ENCODE data around the gene HMGCR.
"Not testable (repeated sequence)": the region's sequence is repeated elsewhere in the genome, so short reads cannot be mapped to it uniquely, and the experiment has no call there.

Gene HMGCR

DNA sequence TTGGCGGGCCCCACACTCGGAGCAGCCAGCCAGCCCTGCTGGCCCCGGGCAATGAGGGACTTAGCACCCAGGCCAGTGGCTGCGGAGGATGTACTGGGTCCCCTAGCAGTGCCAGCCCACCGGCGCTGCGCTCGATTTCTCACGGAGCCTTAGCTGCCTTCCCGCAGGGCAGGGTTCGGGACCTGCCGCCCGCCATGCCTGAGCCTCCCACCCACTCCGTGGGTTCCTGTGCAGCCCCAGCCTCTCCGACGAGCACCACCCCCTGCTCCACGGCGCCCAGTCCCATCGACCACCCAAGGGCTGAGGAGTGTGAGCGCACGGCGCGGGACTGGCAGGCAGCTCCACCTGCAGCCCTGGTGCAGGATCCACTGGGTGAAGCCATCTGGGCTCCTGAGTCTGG lies 3.3 kb upstream of the HMGCR start:
- not testable (repeated sequence) for DNase-seq; H3K27ac Mint-ChIP-seq; H3K4me3 Mint-ChIP-seq; H3K27me3 Mint-ChIP-seq; H3K36me3 Mint-ChIP-seq (ENCODE audit: low read depth); H3K9me3 Mint-ChIP-seq; ATAC-seq
- H3K4me1 Mint-ChIP-seq = peaks cover 13% of the 10 kb centered on the region

DNA sequence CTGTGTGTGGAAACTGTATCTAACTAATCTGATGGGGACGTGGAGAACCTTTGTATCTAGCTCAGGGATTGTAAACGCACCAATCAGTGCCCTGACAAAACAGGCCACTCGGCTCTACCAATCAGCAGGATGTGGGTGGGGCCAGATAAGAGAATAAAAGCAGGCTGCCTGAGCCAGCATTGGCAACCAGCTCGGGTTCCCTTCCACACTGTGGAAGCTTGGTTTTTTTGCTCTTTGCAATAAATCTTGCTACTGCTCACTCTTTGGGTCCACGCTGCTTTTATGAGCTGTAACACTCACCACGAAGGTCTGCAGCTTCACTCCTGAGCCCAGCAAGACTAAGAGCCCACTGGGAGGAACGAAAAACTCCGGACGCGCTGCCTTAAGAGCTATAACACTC lies 2.6 kb upstream of the HMGCR start:
- not testable (repeated sequence) for H3K27me3 Mint-ChIP-seq; H3K4me3 Mint-ChIP-seq; DNase-seq; H3K9me3 Mint-ChIP-seq; ATAC-seq; H3K27ac Mint-ChIP-seq; H3K36me3 Mint-ChIP-seq (ENCODE audit: low read depth)
- H3K4me1 Mint-ChIP-seq = peaks cover 17% of the 10 kb centered on the region

DNA sequence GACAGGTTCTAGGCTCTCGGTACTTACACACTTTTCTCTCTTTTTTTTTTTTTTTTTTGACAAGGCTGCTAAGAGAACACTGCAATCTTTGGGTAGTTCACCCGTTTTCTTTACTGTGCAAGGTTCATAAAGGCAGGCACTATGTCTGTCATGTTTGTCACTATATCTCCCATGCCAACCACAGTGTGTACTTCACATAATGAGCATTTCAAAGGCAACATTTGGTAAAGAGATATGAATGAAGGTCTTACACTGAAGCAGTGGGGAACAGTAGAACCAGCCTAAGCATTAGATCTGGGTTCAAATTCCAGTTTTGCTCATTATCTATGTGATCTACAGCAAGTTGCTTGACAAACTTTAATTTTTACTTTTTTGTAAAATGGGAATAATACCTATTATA lies 1.5 kb upstream of the HMGCR start:
- no peaks in the 10 kb centered on the region for H3K27me3 Mint-ChIP-seq
- ATAC-seq (no peak), DNase-seq (no peak)
- no peaks in the 10 kb centered on the region for H3K9me3 Mint-ChIP-seq
- H3K27ac Mint-ChIP-seq = no peak overlapping the region
- H3K4me1 Mint-ChIP-seq = peaks cover 25% of the 10 kb centered on the region
- H3K4me3 Mint-ChIP-seq = no peak overlapping the region
- peaks cover 13% of the 10 kb centered on the region for H3K36me3 Mint-ChIP-seq (ENCODE audit: low read depth)

DNA sequence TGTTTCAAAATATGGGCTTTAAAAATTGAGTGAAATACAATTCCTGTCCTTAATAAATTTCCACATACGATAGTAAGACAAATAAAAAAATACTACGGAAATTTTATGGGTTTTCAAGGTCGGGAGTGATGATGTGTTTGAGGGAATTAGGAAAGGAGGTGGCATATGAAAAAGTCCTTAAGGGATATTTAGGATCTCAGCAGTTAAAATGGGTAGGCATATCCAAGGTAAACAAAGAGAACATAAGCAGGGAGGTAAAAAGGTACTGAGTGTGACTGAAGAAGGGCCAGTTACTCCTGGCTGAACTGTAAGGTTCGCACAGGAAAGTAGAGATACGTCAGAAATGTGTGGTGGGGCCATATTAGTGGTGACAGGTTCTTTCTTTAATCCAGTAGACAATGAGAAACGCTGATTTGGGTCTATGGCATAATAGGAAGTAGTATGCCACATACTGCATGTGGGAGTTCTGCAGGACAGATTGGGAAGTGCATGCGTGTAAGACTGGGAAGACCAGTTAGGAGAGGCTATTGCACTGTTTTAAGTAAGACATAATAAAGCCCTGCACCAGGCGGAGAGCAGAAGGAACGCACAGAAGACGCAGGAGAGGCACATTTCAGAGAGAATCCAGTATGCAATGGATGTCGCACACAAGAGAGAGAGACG lies 937 bp upstream of the HMGCR start:
- no peak overlapping the region for H3K27ac Mint-ChIP-seq
- peaks cover 14% of the 10 kb centered on the region for H3K36me3 Mint-ChIP-seq (ENCODE audit: low read depth)
- H3K9me3 Mint-ChIP-seq = no peaks in the 10 kb centered on the region
- no peak overlapping the region for H3K4me3 Mint-ChIP-seq
- H3K4me1 Mint-ChIP-seq = peaks cover 29% of the 10 kb centered on the region
- no peaks in the 10 kb centered on the region for H3K27me3 Mint-ChIP-seq
- DNase-seq (no peak), ATAC-seq (no peak)

DNA sequence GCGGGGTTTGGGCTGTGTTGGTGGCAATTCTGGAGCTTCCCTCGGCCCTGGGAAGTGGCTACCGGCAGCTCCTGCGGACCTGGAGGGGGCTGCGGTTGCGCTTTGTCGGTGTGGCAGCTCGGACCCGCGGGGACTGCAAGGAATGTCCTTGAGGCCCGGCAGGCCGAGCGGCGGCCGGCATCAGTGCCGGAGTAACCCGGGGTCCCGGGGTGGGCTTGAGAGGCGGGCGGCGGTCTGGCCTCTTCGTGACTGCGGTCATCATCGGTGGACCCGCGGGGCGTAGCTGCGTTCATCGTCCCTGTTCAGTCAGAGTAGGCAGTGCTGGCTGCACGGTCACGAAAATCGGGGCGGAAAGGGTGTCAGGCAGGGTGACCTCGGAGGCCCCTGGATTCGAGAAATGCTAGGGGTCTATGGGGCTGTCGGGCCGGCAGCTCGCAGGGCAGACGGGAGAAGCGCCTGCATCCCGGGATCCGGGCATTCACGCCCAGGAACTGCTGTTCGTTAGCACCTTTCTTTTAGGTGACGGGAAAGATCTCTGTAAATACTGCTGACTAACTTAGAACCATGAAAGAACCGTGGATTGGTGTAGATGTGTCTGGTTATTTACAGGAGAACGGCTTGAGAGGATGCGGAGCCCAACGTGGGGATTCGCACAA lies 474 bp downstream of the HMGCR start:
- Mint-ChIP-seq H3K4me1 (peaks cover 38% of the 10 kb centered on the region), H3K27me3 (no peaks in the 10 kb centered on the region), H3K27ac (no peak overlapping the region), H3K4me3 (no peak overlapping the region), H3K9me3 (no peaks in the 10 kb centered on the region), H3K36me3 (ENCODE audit: low read depth) (peaks cover 18% of the 10 kb centered on the region)
- DNase-seq = peak; percentile 40
- ATAC-seq = no peak

DNA sequence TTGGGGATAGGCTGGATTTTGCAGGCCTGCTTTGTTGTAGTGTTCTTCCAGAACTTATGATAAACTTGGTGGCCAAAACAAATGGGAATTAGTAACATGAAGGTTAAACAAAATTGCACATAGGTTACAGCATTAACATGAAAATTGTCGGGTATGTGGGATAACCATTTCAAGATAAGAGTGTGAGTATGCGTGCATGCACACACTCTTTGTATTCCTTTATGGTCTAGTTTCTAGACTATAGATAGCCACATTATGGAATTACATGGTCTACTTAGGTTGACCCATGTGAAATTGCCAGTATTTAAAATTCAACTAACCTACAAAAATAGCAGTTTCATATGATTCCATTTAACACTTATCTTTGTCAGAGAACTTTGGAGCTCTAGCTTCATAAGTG lies 1.4 kb downstream of the HMGCR start:
- Mint-ChIP-seq H3K4me1 (peaks cover 39% of the 10 kb centered on the region), H3K27me3 (no peaks in the 10 kb centered on the region), H3K9me3 (no peaks in the 10 kb centered on the region), H3K27ac (no peak overlapping the region), H3K36me3 (ENCODE audit: low read depth) (peaks cover 19% of the 10 kb centered on the region), H3K4me3 (no peak overlapping the region)
- DNase-seq (no peak), ATAC-seq (no peak)

DNA sequence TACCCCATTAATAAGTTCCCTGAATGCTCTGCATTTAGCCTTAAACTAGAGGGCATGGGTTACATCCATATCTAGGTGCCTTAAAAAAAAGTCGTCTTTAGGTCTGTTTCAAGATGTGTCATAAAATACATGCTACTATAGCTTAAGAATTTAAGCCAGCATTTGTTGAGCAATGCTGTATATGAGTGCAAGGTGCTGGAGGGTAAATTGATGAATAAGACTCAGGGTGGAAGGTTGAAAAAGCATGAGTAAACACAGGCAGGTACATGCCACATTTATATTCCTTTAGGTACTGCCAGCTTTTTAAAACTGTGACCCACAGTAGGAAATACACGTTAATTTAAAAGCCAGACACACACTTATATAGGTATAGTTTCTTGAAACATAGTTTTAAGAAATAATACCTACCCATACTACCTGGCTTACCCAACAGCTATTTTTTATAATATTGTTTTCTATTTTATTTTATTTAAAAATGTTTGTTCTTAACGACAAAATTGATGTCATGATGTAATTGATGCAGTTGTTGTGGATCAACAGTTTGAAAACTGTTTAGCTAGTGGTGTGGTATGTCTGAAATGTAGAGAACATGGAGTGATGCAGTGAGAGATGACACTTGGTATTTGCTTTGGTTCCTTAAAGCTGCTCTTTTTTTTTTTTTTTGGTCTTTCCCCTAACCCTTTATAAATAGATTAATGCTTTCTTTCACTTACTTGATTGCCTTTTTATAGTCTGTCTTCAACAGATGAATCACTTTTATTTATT lies 3.9 kb downstream of the HMGCR start:
- Mint-ChIP-seq H3K27me3 (no peaks in the 10 kb centered on the region), H3K27ac (no peak overlapping the region), H3K36me3 (ENCODE audit: low read depth) (peaks cover 34% of the 10 kb centered on the region), H3K4me1 (peaks cover 39% of the 10 kb centered on the region), H3K4me3 (no peak overlapping the region), H3K9me3 (no peaks in the 10 kb centered on the region)
- DNase-seq (no peak), ATAC-seq (no peak)

DNA sequence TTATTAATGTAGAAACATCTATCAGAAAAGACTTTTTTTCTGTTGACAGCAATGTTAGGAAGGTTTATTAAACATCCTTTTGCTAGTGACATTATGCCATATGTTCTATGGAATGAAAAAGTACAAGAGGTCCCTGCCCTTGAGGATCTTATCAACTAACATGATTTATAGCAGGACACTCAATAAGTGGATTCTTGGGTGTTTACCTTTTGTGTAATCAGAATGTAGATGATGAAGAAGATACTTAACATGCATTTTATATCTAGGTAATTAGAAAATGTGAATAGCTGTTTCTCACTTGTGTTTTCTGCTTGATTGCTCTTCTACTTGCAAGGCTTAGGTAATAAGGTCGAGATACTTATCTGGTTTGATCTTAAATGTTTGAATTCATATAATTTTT lies 4.9 kb downstream of the HMGCR start:
- Mint-ChIP-seq H3K27me3 (no peaks in the 10 kb centered on the region), H3K9me3 (no peaks in the 10 kb centered on the region), H3K4me1 (peaks cover 39% of the 10 kb centered on the region), H3K4me3 (no peak overlapping the region), H3K36me3 (ENCODE audit: low read depth) (peaks cover 39% of the 10 kb centered on the region), H3K27ac (no peak overlapping the region)
- ATAC-seq (no peak), DNase-seq (no peak)

DNA sequence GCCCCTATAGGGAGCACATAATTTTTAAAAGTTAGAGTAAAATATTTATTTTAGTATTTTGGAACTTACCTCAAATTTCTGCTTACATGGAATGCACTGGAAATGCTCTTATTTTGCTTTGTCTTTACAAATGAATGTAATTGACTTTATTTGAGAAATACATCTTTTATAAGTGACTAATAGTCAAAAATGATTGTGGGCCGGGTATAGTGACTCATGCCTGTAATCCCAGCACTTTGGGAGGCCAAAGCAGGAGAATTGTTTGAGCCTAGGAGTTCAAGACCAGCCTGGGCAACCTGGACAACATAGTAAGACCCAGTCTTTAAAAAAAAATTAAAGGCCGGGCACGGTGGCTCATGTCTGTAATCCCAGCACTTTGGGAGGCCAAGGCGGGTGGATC lies 5.8 kb downstream of the HMGCR start:
- Mint-ChIP-seq H3K4me3 (no peak overlapping the region), H3K27me3 (no peaks in the 10 kb centered on the region), H3K27ac (no peak overlapping the region), H3K9me3 (no peaks in the 10 kb centered on the region), H3K4me1 (peaks cover 35% of the 10 kb centered on the region), H3K36me3 (ENCODE audit: low read depth) (peaks cover 41% of the 10 kb centered on the region)
- DNase-seq (no peak), ATAC-seq (no peak)

DNA sequence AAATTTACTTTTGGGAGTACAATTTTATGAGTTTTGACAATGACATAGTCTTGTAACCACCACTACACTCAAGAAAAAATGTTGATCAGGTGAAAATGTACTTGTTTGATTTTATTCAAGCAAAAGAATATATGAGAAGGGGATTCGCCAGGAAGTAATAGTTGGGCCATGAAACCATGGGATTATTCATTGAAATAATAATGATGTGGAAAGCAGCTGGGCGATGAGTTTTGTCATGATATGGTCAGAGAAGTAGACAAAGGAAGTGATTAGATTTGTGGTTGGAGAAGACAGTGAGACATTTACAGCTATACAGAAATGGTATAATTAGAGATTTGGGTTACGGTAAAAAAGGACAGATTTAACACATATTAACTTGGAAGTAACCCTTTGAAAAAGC lies 11.2 kb downstream of the HMGCR start:
- no peaks in the 10 kb centered on the region for H3K9me3 Mint-ChIP-seq
- no peak for DNase-seq
- no peak overlapping the region for H3K4me3 Mint-ChIP-seq
- no peak for ATAC-seq
- peaks cover 16% of the 10 kb centered on the region for H3K4me1 Mint-ChIP-seq
- H3K27me3 Mint-ChIP-seq = no peaks in the 10 kb centered on the region
- peaks cover 63% of the 10 kb centered on the region for H3K36me3 Mint-ChIP-seq (ENCODE audit: low read depth)
- H3K27ac Mint-ChIP-seq = no peak overlapping the region

DNA sequence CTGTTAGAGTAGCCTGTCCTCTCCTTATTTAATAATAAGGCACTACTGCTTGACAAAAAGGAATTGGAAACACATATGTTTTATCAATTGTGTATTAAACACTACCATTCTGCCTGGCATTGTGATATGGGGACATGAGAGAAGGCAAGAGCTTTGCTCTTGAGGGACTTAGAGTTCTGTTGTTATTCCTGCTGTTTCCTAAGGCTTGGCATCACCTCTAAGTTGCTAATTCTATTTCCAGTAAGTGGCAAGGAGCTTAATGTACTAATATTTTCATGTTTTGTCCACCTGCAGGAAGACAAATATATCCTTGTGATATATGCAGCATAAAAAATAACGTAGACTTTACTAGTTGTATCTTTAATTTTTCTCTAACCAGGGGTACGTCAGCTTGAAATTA lies 12.6 kb downstream of the HMGCR start:
- H3K27me3 Mint-ChIP-seq = no peaks in the 10 kb centered on the region
- no peaks in the 10 kb centered on the region for H3K9me3 Mint-ChIP-seq
- no peak overlapping the region for H3K27ac Mint-ChIP-seq
- DNase-seq = no peak
- H3K4me3 Mint-ChIP-seq = no peak overlapping the region
- no peak for ATAC-seq
- H3K36me3 Mint-ChIP-seq (ENCODE audit: low read depth) = peaks cover 61% of the 10 kb centered on the region
- H3K4me1 Mint-ChIP-seq = peaks cover 16% of the 10 kb centered on the region

DNA sequence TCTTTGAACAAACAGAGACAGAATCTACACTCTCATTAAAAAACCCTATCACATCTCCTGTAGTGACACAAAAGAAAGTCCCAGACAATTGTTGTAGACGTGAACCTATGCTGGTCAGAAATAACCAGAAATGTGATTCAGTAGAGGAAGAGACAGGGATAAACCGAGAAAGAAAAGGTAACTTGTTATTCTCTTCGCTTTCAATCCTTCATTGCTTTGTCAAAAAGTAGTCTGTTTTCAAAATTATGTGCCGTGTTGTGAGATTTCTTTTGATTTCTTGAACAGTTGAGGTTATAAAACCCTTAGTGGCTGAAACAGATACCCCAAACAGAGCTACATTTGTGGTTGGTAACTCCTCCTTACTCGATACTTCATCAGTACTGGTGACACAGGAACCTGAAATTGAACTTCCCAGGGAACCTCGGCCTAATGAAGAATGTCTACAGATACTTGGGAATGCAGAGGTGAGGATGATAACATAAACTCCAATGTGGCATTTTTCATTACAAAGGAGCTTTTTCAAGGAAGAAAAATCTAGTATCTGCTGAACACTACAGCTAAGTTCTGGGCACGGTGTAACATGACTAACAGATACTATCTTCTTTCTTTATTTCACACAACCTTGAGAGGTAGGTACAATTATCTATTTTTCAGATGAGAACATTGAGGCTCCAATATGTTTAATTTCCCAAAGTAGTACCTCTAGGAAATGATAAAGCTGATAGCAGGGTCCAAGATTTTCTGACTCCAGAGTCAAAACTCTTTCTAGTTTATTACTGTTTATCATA lies 14.3 kb downstream of the HMGCR start:
- peaks cover 58% of the 10 kb centered on the region for H3K36me3 Mint-ChIP-seq (ENCODE audit: low read depth)
- peaks cover 16% of the 10 kb centered on the region for H3K4me1 Mint-ChIP-seq
- peak; percentile 71 for ATAC-seq
- H3K4me3 Mint-ChIP-seq = no peak overlapping the region
- H3K27me3 Mint-ChIP-seq = no peaks in the 10 kb centered on the region
- DNase-seq = no peak
- no peaks in the 10 kb centered on the region for H3K9me3 Mint-ChIP-seq
- peak overlapping the region; percentile 43 for H3K27ac Mint-ChIP-seq

DNA sequence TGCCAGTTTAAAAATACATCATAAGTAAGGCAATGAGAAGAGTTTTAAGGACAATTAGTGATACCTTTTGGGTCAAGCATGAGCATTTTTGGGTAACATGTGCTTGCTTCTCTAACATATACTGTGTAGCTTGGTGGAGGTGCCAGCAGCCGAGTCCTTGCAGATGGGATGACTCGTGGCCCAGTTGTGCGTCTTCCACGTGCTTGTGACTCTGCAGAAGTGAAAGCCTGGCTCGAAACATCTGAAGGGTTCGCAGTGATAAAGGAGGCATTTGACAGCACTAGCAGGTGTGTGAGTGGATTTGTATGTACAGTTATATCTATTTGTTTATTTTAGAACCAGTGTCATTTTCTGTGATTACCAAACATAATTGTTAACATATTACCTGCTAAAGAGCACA lies 18.2 kb downstream of the HMGCR start:
- Mint-ChIP-seq H3K4me3 (no peak overlapping the region), H3K27me3 (no peaks in the 10 kb centered on the region), H3K9me3 (no peaks in the 10 kb centered on the region), H3K36me3 (ENCODE audit: low read depth) (peaks cover 57% of the 10 kb centered on the region), H3K27ac (no peak overlapping the region), H3K4me1 (peaks cover 16% of the 10 kb centered on the region)
- ATAC-seq (no peak), DNase-seq (no peak)

DNA sequence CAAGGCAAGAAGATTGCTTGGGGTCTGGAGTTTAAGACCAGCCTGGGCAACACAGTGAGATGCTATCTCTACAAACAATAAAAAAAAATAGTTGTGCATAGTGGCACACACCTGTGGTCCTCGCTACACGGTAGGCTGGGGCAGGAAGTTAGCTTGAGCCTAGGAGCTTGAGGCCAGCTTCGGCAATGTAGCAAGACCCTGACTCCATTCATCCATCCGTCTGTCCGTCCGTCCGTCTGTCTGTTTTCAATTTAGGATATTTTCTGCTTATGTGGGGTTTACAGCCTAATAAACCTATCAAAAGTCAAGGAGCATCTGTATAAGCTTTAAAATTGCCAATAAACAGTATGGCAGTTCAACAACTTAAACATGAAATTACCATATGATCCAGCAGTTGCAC lies 19.7 kb downstream of the HMGCR start:
- H3K27me3 Mint-ChIP-seq = no peaks in the 10 kb centered on the region
- peaks cover 53% of the 10 kb centered on the region for H3K36me3 Mint-ChIP-seq (ENCODE audit: low read depth)
- peaks cover 2% of the 10 kb centered on the region for H3K4me1 Mint-ChIP-seq
- no peak overlapping the region for H3K4me3 Mint-ChIP-seq
- DNase-seq = no peak
- no peak for ATAC-seq
- no peaks in the 10 kb centered on the region for H3K9me3 Mint-ChIP-seq
- H3K27ac Mint-ChIP-seq = no peak overlapping the region
